Transverse colon (tissue), 4 donors: ENCODE results near the gene ARL15. TPM values are rescaled to one million over a fixed set of nuclear protein-coding genes. Genes with fewer than 3 reads are reported as not detected.

Experiments used
- DNase-seq: peaks from one replicate; pipeline ENCODE4 v3.0.0-alpha.2; 2019
- H3K27ac ChIP-seq, 4 donors: fragments of 200-600 bp; sonication (generic); 2 replicates each; pipeline ENCODE4 v1.5.1; 2016 to 2018; ENCODE audit warnings: inconsistent platforms in 4 of 4
- H3K27me3 ChIP-seq: fragments of 200-600 bp; sonication (generic); 2 replicates; pipeline ENCODE4 v1.5.1; 2017; ENCODE audit warnings: inconsistent platforms
- H3K36me3 ChIP-seq, 4 donors: fragments of 200-600 bp; sonication (generic); 2 replicates each; pipeline ENCODE4 v1.5.1; 2017 to 2019; ENCODE audit warnings: inconsistent platforms in 4 of 4
- H3K4me1 ChIP-seq, 4 donors: fragments of 200-600 bp; sonication (generic); 2 replicates each; pipeline ENCODE4 v1.5.1; 2017 to 2020; ENCODE audit warnings: inconsistent platforms in 4 of 4
- H3K4me3 ChIP-seq, 4 donors: fragments of 200-600 bp; sonication (generic); 1 replicate in 1 of 4; 2 replicates in 3 of 4; pipeline versions ENCODE4 v1.5.1 to v1.6.1; 2017 to 2019; ENCODE audit warnings: inconsistent platforms in 4 of 4
- H3K9me3 ChIP-seq, 2 donors: fragments of 200-600 bp; sonication (generic); 2 replicates each; pipeline ENCODE4 v1.5.1; 2017 to 2019; ENCODE audit warnings: inconsistent platforms in 2 of 2
- EP300 ChIP-seq: sonication (generic); formaldehyde crosslinking; IDR thresholded peaks from one replicate; pipeline ENCODE4 v1.6.1; 2017; ENCODE audit warnings: antibody characterized with exemption, low read depth
- POLR2A ChIP-seq: fragments of 450-650 bp; IDR thresholded peaks from one replicate; pipeline ENCODE4 v1.6.1; 2016; ENCODE audit warnings: antibody characterized with exemption, mild to moderate bottlenecking, moderate library complexity
- POLR2AphosphoS5 ChIP-seq, 3 donors: sonication (generic); formaldehyde crosslinking; IDR thresholded peaks; one replicate each; pipeline ENCODE4 v1.6.1; 2016; ENCODE audit warnings: antibody characterized with exemption in 3 of 3
- WGBS, 2 donors: methylation state at CpG; one replicate each; pipeline ENCODE4 v1.1.5; 2018; ENCODE audit warnings: low coverage in 1 of 2; 5-methylcytosine and 5-hydroxymethylcytosine counted together
- in situ Hi-C, 4 donors: fragments of 200-750 bp; cut with MboI; loops; one replicate each; pipeline versions ENCODE4 v1.15.0 to v1.15.1; 2017; ENCODE audit warnings: low sequenced_read_pairs in 3 of 4, low pct_ligation_motif_present in 1 of 4, low pct_unique_long_range_greater_than_20kb in 1 of 4
- intact Hi-C: fragments of 100-400 bp; cut with DNase I; formaldehyde crosslinking; loops from one replicate; pipeline ENCODE4 v1.15.1; 2023; ENCODE audit warnings: low total_unique reads
- total RNA-seq, 4 donors: library from RNA; depleted of rRNA; stranded (reverse); fragments of >200 nt; gene quantifications; one replicate each; pipeline ENCODE4 v1.1.0, GENCODE V29; 2016
- TF ChIP-seq, protein P1 (sequence below), 5 experiments: fragments of 200-600 bp in 3 of 5; fragments of 450-650 bp in 2 of 5; sonication (generic) in 3 of 5; IDR thresholded peaks; 1 replicate in 2 of 5; 2 replicates in 3 of 5; pipeline ENCODE4 v1.5.1; 2016 to 2017; ENCODE audit warnings: antibody characterized with exemption in 5 of 5, inconsistent platforms in 3 of 5, mild to moderate bottlenecking in 2 of 5, moderate library complexity in 1 of 5

Gene ARL15
- total RNA-seq, 4 donors from 2014 or later = 9.0 to 57.1 (median 27.7) TPM

DNA sequence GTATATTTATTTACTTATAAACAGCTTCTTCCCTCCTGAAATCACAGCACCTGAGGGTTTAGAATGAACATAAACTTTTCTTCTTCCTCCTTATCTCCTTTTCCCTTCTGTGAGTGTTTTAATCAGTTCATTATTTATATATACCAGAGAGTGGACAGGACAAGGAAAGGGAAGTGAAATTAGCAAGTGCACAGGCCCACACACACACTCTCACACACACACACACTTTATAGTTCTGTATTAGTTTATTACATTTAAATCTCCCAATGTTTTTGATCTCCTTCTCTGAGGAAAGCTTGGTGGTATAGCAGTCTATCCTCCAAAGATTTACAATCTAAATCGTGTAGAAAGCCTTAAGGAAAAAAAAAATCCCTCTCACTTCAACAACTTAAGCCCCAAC is 396.4 kb downstream of the ARL15 start:
- no peak overlapping the region for H3K4me3 ChIP-seq
- no peaks in the 10 kb centered on the region for H3K27me3 ChIP-seq
- H3K36me3 ChIP-seq = no peaks in the 10 kb centered on the region
- TF ChIP-seq POLR2A (no peak), EP300 (no peak), POLR2AphosphoS5 (IDR thresholded peaks at IDR 0.05) (no peak)
- TF ChIP-seq, protein P1, sequence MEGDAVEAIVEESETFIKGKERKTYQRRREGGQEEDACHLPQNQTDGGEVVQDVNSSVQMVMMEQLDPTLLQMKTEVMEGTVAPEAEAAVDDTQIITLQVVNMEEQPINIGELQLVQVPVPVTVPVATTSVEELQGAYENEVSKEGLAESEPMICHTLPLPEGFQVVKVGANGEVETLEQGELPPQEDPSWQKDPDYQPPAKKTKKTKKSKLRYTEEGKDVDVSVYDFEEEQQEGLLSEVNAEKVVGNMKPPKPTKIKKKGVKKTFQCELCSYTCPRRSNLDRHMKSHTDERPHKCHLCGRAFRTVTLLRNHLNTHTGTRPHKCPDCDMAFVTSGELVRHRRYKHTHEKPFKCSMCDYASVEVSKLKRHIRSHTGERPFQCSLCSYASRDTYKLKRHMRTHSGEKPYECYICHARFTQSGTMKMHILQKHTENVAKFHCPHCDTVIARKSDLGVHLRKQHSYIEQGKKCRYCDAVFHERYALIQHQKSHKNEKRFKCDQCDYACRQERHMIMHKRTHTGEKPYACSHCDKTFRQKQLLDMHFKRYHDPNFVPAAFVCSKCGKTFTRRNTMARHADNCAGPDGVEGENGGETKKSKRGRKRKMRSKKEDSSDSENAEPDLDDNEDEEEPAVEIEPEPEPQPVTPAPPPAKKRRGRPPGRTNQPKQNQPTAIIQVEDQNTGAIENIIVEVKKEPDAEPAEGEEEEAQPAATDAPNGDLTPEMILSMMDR (IDR thresholded peaks at IDR 0.05) = no peak
- H3K9me3 ChIP-seq = no peaks in the 10 kb centered on the region
- H3K27ac ChIP-seq = no peak overlapping the region
- in situ Hi-C loops = no loop called here
- intact Hi-C loops = no loop called here
- no peak for DNase-seq
- no peaks in the 10 kb centered on the region for H3K4me1 ChIP-seq
- 23 to 33% methylated on average over 1 of the region's 1 CpG for WGBS, 2 donors

DNA sequence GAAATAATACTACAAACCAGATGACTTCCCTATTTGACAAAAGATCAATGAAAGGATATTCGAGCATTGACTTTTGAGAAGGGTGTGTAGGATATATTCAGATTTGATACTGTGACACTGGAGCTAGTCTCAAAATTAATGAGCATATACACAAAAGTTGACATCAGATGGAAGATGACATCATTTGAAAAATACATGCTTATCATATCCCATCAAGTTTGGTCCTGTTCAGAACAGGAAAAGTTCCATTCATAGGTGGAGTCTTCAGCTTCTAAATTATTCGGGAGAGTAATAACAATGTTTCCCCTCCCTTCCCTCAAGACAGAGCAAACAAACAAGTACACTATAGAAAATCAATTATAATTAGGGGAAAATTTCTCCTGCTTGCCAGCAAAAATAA is 401.6 kb downstream of the ARL15 start:
- WGBS, 2 donors = 88 to 92% methylated on average over 2 of the region's 2 CpGs
- Histone ChIP-seq H3K27me3 (no peaks in the 10 kb centered on the region), H3K4me1 (no peaks in the 10 kb centered on the region), H3K4me3 (no peak overlapping the region), H3K9me3 (no peaks in the 10 kb centered on the region), H3K27ac (no peak overlapping the region), H3K36me3 (no peaks in the 10 kb centered on the region)
- TF ChIP-seq POLR2AphosphoS5 (IDR thresholded peaks at IDR 0.05) = no peak
- TF ChIP-seq EP300 = no peak
- TF ChIP-seq, protein P1 (IDR thresholded peaks at IDR 0.05) = no peak
- TF ChIP-seq POLR2A = no peak
- intact Hi-C loops (no loop called here), in situ Hi-C loops (no loop called here)
- DNase-seq = no peak

DNA sequence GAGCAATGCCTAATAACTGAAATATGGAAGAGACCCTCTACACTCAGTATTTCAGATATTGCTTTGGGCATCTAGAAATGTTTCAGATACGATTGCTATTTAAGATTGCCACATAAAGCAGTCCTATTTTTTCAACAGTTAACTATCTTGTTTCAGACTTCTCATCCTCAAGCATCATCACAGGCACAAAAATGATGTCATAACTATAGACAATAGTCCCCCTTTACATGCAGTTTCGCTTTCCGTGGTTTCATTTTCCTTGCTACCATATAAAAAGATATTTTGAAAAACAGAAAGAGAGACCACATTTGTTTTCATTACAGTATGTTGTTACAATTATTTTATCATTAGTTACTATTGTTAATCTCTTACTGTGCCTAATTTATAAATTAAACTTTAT is 402.5 kb downstream of the ARL15 start:
- Histone ChIP-seq H3K9me3 (no peaks in the 10 kb centered on the region), H3K36me3 (no peaks in the 10 kb centered on the region), H3K27ac (no peak overlapping the region), H3K27me3 (no peaks in the 10 kb centered on the region), H3K4me3 (no peak overlapping the region), H3K4me1 (no peaks in the 10 kb centered on the region)
- no peak for DNase-seq
- in situ Hi-C loops (no loop called here), intact Hi-C loops (no loop called here)
- TF ChIP-seq POLR2A (no peak), EP300 (no peak), POLR2AphosphoS5 (IDR thresholded peaks at IDR 0.05) (no peak)
- TF ChIP-seq, protein P1 (IDR thresholded peaks at IDR 0.05) = no peak
- 94 to 96% methylated on average over 3 of the region's 3 CpGs for WGBS, 2 donors

DNA sequence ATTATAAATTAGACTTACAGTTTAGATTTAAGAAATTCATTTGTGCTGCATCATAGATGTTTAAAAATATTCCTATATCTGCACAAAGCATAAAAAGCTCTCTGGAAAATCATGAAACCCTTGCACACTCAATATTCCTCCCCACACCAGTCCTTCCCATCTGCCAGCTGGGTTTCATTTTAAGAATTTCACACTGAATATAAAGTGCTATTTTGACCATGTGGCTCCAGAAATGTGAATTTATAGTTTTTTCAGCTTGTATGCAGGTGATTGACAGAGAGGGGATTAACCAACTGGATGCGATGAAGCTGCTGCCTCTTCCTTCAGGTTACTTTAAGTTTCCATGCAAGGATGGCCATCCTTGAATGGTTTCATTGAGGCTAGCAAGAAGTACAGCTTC is 403.6 kb downstream of the ARL15 start:
- in situ Hi-C loops = no loop called here

More for the DNA sequence above, 403.6 kb downstream of the ARL15 start:
- WGBS, 2 donors = 88 to 95% methylated on average over 1 of the region's 1 CpG
- H3K27ac ChIP-seq = no peak overlapping the region
- intact Hi-C loops = no loop called here
- H3K9me3 ChIP-seq = no peaks in the 10 kb centered on the region
- no peak for DNase-seq
- TF ChIP-seq POLR2AphosphoS5 (IDR thresholded peaks at IDR 0.05) (no peak), EP300 (no peak), POLR2A (no peak)
- TF ChIP-seq, protein P1 (IDR thresholded peaks at IDR 0.05) = no peak
- H3K36me3 ChIP-seq = no peaks in the 10 kb centered on the region
- no peak overlapping the region for H3K4me3 ChIP-seq
- H3K27me3 ChIP-seq = no peaks in the 10 kb centered on the region
- no peaks in the 10 kb centered on the region for H3K4me1 ChIP-seq
